Esophagus (tissue), 2 donors: ENCODE results near the gene SLITRK3. TPM values are rescaled to one million over a fixed set of nuclear protein-coding genes. Genes with fewer than 3 reads are reported as not detected.
A peak's percentile ranks its signal among the peaks of the same experiment; 100 is the strongest.

Experiments
- H3K27ac ChIP-seq, 2 donors: one replicate each; pipeline ENCODE4 v1.5.1; 2013; ENCODE audit warnings: low read depth in 2 of 2, mild to moderate bottlenecking in 2 of 2, inconsistent platforms in 1 of 2, low read length in 1 of 2, moderate library complexity in 1 of 2
- H3K27me3 ChIP-seq, 2 donors: one replicate each; pipeline ENCODE4 v1.6.1; 2013; ENCODE audit warnings: low read length in 2 of 2, control low read depth in 1 of 2, mild to moderate bottlenecking in 1 of 2; ENCODE audit not compliant: insufficient read depth in 2 of 2, control insufficient read depth in 1 of 2
- H3K36me3 ChIP-seq, 2 donors: one replicate each; pipeline ENCODE4 v1.6.1; 2013; ENCODE audit warnings: low read length in 1 of 2; ENCODE audit not compliant: control insufficient read depth in 2 of 2, insufficient read depth in 2 of 2
- H3K4me1 ChIP-seq, 2 donors: one replicate each; pipeline ENCODE4 v1.6.1; 2013; ENCODE audit warnings: low read length in 1 of 2; ENCODE audit not compliant: control insufficient read depth in 2 of 2, insufficient read depth in 2 of 2
- H3K4me3 ChIP-seq, 2 donors: one replicate each; pipeline ENCODE4 v1.5.1; 2013; ENCODE audit warnings: low read length in 2 of 2, mild to moderate bottlenecking in 2 of 2, low read depth in 1 of 2, moderate library complexity in 1 of 2
- H3K9me3 ChIP-seq, 2 donors: one replicate each; pipeline ENCODE4 v1.6.1; 2013; ENCODE audit warnings: mild to moderate bottlenecking in 2 of 2, low read depth in 1 of 2, low read length in 1 of 2, moderate library complexity in 1 of 2; ENCODE audit not compliant: control insufficient read depth in 2 of 2, insufficient read depth in 1 of 2
- WGBS, 2 donors: extraction: QIAGEN DNeasy Blood & Tissue Kit; methylation state at CpG; one replicate each; pipeline ENCODE4 v1.1.7; 2013; 5-methylcytosine and 5-hydroxymethylcytosine counted together
- polyA plus RNA-seq, 2 donors: library from polyadenylated mRNA; stranded (reverse); fragments of 200-250 nt; gene quantifications; one replicate each; pipeline ENCODE4 v1.2.3, GENCODE V29; 2013
- donor health status: healthy with polysubstance abuse.
- donor health status: Bipolar disorder and iron deficiency.

SLITRK3 gene
- polyA plus RNA-seq: under 1 TPM; 0.14 to 0.94 TPM

GRCh38 chr3:165195640-165196576 is at the start of gene SLITRK3:
Gene SLITRK3 (minus strand): TSS chr3:165196384. CDS start chr3:165190830, 5,554 bp downstream.
- Histone ChIP-seq H3K4me1 (peaks cover 3% of the 10 kb centered on the region in 2 donors), H3K27me3 (peaks cover 0 to 16% of the 10 kb centered on the region in 2 donors), H3K27ac (peak within 1 kb of the TSS; percentile 20 to 21), H3K9me3 (no peaks in the 10 kb centered on the region), H3K36me3 (no peaks in the 10 kb centered on the region), H3K4me3 (peak within 1 kb of the TSS; percentile 32 to 56)
- WGBS, 2 donors: 5% methylated on average over 43 of the region's 43 CpGs

DNA sequence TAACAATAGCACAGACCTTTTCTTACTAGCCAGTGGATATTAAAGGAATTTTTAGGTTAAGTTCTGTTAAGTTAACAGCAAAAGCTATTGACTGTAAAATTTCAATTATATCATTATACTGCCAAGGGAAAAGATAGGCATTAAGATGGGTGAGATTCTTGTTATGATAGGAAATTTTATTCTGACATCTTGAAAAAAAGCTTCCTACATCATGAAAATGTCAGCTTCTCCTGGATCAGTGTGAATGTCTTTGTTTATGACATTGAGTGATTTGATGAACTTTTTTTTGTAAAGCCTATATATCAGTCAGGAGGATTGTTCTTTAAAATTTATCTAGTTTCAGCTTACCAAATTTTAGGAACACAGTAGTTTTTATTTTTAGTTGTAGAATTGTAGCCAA is 47.4 kb upstream of the SLITRK3 start:
- Histone ChIP-seq H3K9me3 (no peaks in the 10 kb centered on the region), H3K27me3 (no peaks in the 10 kb centered on the region), H3K4me3 (no peak overlapping the region), H3K4me1 (no peaks in the 10 kb centered on the region), H3K27ac (no peak overlapping the region), H3K36me3 (no peaks in the 10 kb centered on the region)

- Histone ChIP-seq H3K27me3 (no peaks in the 10 kb centered on the region), H3K9me3 (no peaks in the 10 kb centered on the region), H3K27ac (peak overlapping the region in 1 of 2 donors; percentile 13), H3K36me3 (no peaks in the 10 kb centered on the region), H3K4me1 (no peaks in the 10 kb centered on the region), H3K4me3 (no peak overlapping the region)
- WGBS, 2 donors: 70 to 73% methylated on average over 5 of the region's 5 CpGs
Measured at GRCh38 chr3:165233501-165234195, 37.5 kb upstream of the SLITRK3 start.

GRCh38 chr3:165225604-165226003 is 29.4 kb upstream of the SLITRK3 start:
- H3K4me3 ChIP-seq: no peak overlapping the region
- peaks cover 0 to 2% of the 10 kb centered on the region in 2 donors for H3K4me1 ChIP-seq
- H3K27me3 ChIP-seq: no peaks in the 10 kb centered on the region
- WGBS, 2 donors: 58 to 74% methylated on average over 1 of the region's 1 CpG
- H3K27ac ChIP-seq: no peak overlapping the region
- H3K9me3 ChIP-seq: no peaks in the 10 kb centered on the region
- no peaks in the 10 kb centered on the region for H3K36me3 ChIP-seq

- Histone ChIP-seq H3K36me3 (no peaks in the 10 kb centered on the region), H3K27ac (no peak overlapping the region), H3K4me1 (peaks cover 0 to 1% of the 10 kb centered on the region in 2 donors), H3K4me3 (no peak overlapping the region), H3K27me3 (no peaks in the 10 kb centered on the region), H3K9me3 (no peaks in the 10 kb centered on the region)
- whole genome bisulfite sequencing, 2 donors: 39 to 43% methylated on average over 2 of the region's 2 CpGs
Measured at GRCh38 chr3:165217739-165218138, 21.6 kb upstream of the SLITRK3 start.

DNA sequence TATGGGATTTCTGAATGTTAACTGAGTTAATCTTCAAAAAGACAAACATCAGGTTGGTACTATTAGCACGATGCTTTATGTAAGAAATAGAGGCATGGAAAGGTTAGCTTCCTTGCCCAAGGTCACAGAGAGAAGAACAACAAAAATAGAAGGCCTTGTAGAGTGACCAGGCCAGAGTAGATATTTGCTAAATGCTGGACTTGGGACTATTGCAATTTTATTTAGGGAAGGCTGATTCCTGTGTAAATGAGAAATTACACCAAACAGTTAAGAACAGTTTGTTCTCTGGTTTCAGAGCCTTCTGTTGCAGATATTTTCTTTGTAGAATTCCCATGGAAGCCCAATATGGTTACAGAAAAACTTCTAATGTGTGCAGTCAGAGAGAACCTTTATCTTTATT is 16.4 kb upstream of the SLITRK3 start:
- no peaks in the 10 kb centered on the region for H3K27me3 ChIP-seq
- 62 to 77% methylated on average over 1 of the region's 1 CpG for WGBS, 2 donors
- no peaks in the 10 kb centered on the region for H3K36me3 ChIP-seq
- no peak overlapping the region for H3K27ac ChIP-seq
- no peaks in the 10 kb centered on the region for H3K4me1 ChIP-seq
- no peaks in the 10 kb centered on the region for H3K9me3 ChIP-seq
- H3K4me3 ChIP-seq: no peak overlapping the region

- H3K4me3 ChIP-seq: no peak overlapping the region
- WGBS, 2 donors: 80 to 82% methylated on average over 4 of the region's 4 CpGs
Measured at GRCh38 chr3:165211721-165212120, 15.5 kb upstream of the SLITRK3 start.

DNA sequence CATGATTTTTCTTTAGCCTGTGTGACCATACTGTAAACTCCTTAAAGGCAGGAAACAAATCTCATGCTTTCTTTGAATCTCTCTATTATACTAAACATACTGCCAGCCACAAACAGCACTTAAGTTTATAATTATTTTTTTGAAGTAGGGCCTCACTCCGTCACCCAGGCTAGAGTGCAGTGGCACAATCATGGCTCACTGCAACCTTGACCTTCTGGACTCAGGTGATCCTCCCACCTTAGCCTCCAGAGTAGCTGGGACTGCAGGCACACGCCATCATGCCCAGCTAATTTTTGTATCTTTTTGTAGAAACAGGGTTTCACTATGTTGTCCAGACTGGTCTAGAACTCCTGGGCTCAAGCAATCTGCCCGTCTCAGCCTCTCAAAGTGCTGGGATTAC is 14.5 kb upstream of the SLITRK3 start:
- Histone ChIP-seq H3K27ac (no peak overlapping the region), H3K36me3 (no peaks in the 10 kb centered on the region), H3K4me3 (no peak overlapping the region), H3K9me3 (no peaks in the 10 kb centered on the region), H3K27me3 (no peaks in the 10 kb centered on the region), H3K4me1 (no peaks in the 10 kb centered on the region)
- WGBS, 2 donors: 84 to 90% methylated on average over 3 of the region's 3 CpGs

More at GRCh38 chr3:165211721-165212120, 15.5 kb upstream of the SLITRK3 start:
- Histone ChIP-seq H3K27ac (peak overlapping the region in 1 of 2 donors; percentile 41), H3K9me3 (no peaks in the 10 kb centered on the region), H3K4me1 (no peaks in the 10 kb centered on the region), H3K27me3 (no peaks in the 10 kb centered on the region), H3K36me3 (no peaks in the 10 kb centered on the region)

DNA sequence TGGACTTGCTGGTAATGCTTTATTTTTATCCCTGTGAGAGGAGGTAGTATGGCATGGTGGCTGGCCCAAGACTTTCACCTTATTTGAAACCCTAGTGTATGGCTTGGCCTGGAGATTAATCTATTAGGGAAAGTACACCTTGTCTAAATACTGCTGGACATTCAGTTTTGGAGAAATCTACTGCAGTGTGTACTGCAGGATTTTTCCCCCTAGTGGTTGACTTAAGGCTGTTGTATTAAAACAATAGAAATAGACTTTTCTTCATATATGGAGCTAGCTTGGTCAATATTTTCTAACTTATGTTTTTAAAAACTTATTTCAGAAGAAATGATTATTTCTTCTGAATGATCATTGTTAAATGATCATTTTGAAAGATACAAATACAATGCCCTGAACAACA is 13.9 kb upstream of the SLITRK3 start:
- H3K36me3 ChIP-seq: no peaks in the 10 kb centered on the region
- H3K4me3 ChIP-seq: no peak overlapping the region
- H3K4me1 ChIP-seq: no peaks in the 10 kb centered on the region
- H3K9me3 ChIP-seq: no peaks in the 10 kb centered on the region
- no peak overlapping the region for H3K27ac ChIP-seq
- H3K27me3 ChIP-seq: no peaks in the 10 kb centered on the region
